MCF 10A (cell line): ENCODE results near the gene KLHL3. TPM values are rescaled to one million over a fixed set of nuclear protein-coding genes. Genes with fewer than 3 reads are reported as not detected.

Experiments used
- BruUV-seq: library from RNA; stranded (reverse); fragments of 400-500 nt; replicated peaks from 2 replicates; lab custom pipeline; 2021; lab: Mats Ljungman, UMichigan
- CTCF ChIA-PET: fragments of 300-600 bp; sonication (Branson Sonifier 250); formaldehyde crosslinking; extraction: SDS; loops from one replicate; lab custom pipeline; 2021; ENCODE audit warnings: antibody characterized with exemption, inconsistent platforms; lab: Yijun Ruan, JAX
- POLR2A ChIA-PET: fragments of 300-600, 350-650 bp; sonication (Branson Sonifier 250); formaldehyde crosslinking; extraction: SDS; loops from one replicate; lab custom pipeline; 2020; ENCODE audit warnings: antibody characterized with exemption, inconsistent platforms; lab: Yijun Ruan, JAX
- DNase-seq: peaks from one replicate; pipeline ENCODE4 v3.0.0-alpha.2; 2018; ENCODE audit not compliant: unreplicated experiment
- H3K27ac Mint-ChIP-seq: one replicate; pipeline ENCODE4 v1.8.0; 2022; ENCODE audit warnings: mild to moderate bottlenecking, low read depth, mixed read lengths; ENCODE audit not compliant: unreplicated experiment
- H3K27me3 Mint-ChIP-seq: one replicate; pipeline ENCODE4 v1.8.0; 2022; ENCODE audit warnings: mixed read lengths; ENCODE audit not compliant: insufficient read depth, unreplicated experiment
- H3K36me3 Mint-ChIP-seq: one replicate; pipeline ENCODE4 v1.8.0; 2022; ENCODE audit warnings: mild to moderate bottlenecking, moderate library complexity, mixed read lengths; ENCODE audit not compliant: insufficient read depth, unreplicated experiment
- H3K4me1 Mint-ChIP-seq: one replicate; pipeline ENCODE4 v1.8.0; 2022; ENCODE audit warnings: mixed read lengths; ENCODE audit not compliant: insufficient read depth, unreplicated experiment
- H3K4me3 Mint-ChIP-seq: one replicate; pipeline ENCODE4 v1.8.0; 2022; ENCODE audit warnings: mild to moderate bottlenecking, moderate library complexity, mixed read lengths; ENCODE audit not compliant: unreplicated experiment
- H3K9me3 Mint-ChIP-seq: one replicate; pipeline ENCODE4 v1.8.0; 2022; ENCODE audit warnings: mixed read lengths; ENCODE audit not compliant: unreplicated experiment
- intact Hi-C: fragments of 100-400 bp; cut with micrococcal nuclease; formaldehyde crosslinking; loops from 2 replicates; pipeline ENCODE4 v1.14.1; 2022
- total RNA-seq: library from RNA; stranded (reverse); gene quantifications from 2 replicates; pipeline ENCODE4 v1.2.3, GENCODE V29; 2022
- TF ChIP-seq, protein P1 (sequence below): fragments of 200-600 bp; IDR thresholded peaks from one replicate; pipeline ENCODE4 v1.8.0; 2022; ENCODE audit warnings: antibody characterized with exemption, mild to moderate bottlenecking; ENCODE audit not compliant: unreplicated experiment

KLHL3 gene
- total RNA-seq, 1 experiment from 2014 or later, result 0.49 TPM

DNA sequence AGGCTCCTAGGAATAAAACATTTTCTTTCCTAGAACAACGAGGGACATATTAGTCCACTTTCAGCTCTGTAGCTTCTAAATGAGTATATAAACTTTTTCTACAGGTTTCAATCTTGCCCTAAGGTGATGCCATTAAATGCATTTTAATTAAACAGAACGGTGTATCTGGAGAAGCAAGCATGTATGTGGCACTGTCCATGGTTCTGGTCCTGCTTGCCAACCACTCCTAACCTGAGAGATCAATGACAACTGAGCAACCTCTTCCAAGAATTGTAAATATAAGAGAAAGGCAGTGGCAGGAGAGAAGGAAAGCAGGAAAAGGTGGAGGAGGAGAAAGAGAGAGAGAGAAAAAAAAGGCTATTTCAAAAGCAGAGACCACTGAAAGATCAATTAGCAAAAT is 141.2 kb downstream of the KLHL3 start:
- H3K27me3 Mint-ChIP-seq, result peaks cover 83% of the 10 kb centered on the region
- peak; percentile 28 for DNase-seq
- CTCF ChIA-PET, result interaction anchor here (0.6 to 2.4 kb wide), 4 partner anchors 9 to 1295 kb away, joined by 3 to 6 read pairs (median 4); no protein-coding TSS in a partner anchor
- peaks cover 8% of the 10 kb centered on the region for H3K9me3 Mint-ChIP-seq
- BruUV-seq, result no TSS peak
- no peaks in the 10 kb centered on the region for H3K4me1 Mint-ChIP-seq
- TF ChIP-seq, protein P1, sequence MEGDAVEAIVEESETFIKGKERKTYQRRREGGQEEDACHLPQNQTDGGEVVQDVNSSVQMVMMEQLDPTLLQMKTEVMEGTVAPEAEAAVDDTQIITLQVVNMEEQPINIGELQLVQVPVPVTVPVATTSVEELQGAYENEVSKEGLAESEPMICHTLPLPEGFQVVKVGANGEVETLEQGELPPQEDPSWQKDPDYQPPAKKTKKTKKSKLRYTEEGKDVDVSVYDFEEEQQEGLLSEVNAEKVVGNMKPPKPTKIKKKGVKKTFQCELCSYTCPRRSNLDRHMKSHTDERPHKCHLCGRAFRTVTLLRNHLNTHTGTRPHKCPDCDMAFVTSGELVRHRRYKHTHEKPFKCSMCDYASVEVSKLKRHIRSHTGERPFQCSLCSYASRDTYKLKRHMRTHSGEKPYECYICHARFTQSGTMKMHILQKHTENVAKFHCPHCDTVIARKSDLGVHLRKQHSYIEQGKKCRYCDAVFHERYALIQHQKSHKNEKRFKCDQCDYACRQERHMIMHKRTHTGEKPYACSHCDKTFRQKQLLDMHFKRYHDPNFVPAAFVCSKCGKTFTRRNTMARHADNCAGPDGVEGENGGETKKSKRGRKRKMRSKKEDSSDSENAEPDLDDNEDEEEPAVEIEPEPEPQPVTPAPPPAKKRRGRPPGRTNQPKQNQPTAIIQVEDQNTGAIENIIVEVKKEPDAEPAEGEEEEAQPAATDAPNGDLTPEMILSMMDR, result no peak
- no peak overlapping the region for H3K4me3 Mint-ChIP-seq
- intact Hi-C loops, result no loop called here
- H3K27ac Mint-ChIP-seq, result no peak overlapping the region
- H3K36me3 Mint-ChIP-seq, result no peaks in the 10 kb centered on the region
- POLR2A ChIA-PET, result no interaction called here

DNA sequence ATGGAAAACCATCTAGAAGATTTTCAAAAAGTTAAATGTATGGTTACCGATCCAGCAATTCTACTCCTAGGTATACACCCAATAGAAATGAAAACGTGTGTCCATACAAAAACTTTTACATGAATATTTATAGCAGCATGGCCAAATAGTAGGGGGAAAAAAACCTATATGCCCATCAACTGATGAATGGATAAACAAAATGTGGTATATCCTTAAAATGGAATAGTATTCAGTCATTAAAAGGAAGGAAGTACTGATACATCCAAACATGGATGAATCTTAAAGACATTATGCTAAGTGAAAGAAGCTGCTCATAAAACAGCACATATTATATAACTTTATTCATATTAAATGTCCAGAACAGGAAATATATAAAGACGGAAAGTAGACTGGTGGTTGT is 143.6 kb downstream of the KLHL3 start:
- H3K27ac Mint-ChIP-seq, result no peak overlapping the region
- no TSS peak for BruUV-seq
- H3K27me3 Mint-ChIP-seq, result peaks cover 83% of the 10 kb centered on the region
- peaks cover 8% of the 10 kb centered on the region for H3K9me3 Mint-ChIP-seq
- H3K4me1 Mint-ChIP-seq, result no peaks in the 10 kb centered on the region
- CTCF ChIA-PET, result interaction anchor here (1.1 kb wide), 1 partner anchor 11 kb away, joined by 7 read pairs; no protein-coding TSS in a partner anchor
- no peak overlapping the region for H3K4me3 Mint-ChIP-seq
- DNase-seq, result no peak
- POLR2A ChIA-PET, result interaction anchor here (0.6 kb wide), 1 partner anchor 353 kb away, joined by 3 read pairs; no protein-coding TSS in a partner anchor
- TF ChIP-seq, protein P1, result no peak
- intact Hi-C loops, result no loop called here
- H3K36me3 Mint-ChIP-seq, result no peaks in the 10 kb centered on the region

DNA sequence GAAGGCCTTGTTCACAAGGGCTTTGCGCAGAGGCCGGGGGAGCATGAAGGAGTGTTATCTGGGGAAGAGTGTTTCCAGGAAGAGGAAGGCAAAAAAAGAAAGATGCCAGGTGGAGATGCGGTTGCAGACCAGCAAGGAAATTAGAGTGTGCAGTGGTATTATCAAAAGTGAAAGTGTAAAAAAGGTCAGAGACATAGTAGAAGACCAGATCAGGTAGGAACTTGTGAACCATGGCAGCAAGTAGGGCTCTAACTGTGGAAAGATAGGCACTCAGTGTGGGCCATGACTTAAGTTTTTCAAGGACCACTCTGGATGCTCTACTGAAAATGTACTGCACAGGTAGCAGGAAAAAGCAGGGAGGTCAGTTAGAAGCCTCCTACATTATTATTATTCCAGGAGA is 146.7 kb downstream of the KLHL3 start:
- H3K4me3 Mint-ChIP-seq, result no peak overlapping the region
- no peak overlapping the region for H3K27ac Mint-ChIP-seq
- CTCF ChIA-PET, result no interaction called here
- H3K9me3 Mint-ChIP-seq, result peaks cover 8% of the 10 kb centered on the region
- H3K36me3 Mint-ChIP-seq, result no peaks in the 10 kb centered on the region
- intact Hi-C loops, result no loop called here
- POLR2A ChIA-PET, result no interaction called here
- TF ChIP-seq, protein P1, result no peak
- H3K27me3 Mint-ChIP-seq, result peaks cover 59% of the 10 kb centered on the region
- no peak for DNase-seq
- BruUV-seq, result no TSS peak
- no peaks in the 10 kb centered on the region for H3K4me1 Mint-ChIP-seq

DNA sequence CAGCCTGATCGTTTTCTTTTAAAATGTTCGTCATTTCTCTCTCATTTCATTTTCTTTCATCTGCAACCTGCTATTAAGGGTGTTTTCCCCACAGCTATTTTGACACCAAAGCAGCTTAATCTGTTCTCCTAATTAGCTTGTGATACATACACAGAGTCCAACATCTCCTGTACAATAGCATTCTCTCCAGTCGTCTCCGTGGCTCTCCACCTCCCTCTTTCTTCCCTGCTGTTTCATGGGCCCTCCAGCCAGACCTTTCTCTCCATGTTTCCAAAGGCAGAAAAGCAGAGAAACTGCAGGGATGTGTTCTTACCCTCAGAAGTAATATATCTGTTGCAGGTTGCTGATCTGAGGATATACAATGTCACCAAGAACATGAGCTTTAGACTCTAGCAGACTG is 148.0 kb downstream of the KLHL3 start:
- Mint-ChIP-seq H3K4me1 (no peaks in the 10 kb centered on the region), H3K27ac (no peak overlapping the region), H3K9me3 (peaks cover 6% of the 10 kb centered on the region), H3K27me3 (peaks cover 47% of the 10 kb centered on the region), H3K4me3 (no peak overlapping the region), H3K36me3 (no peaks in the 10 kb centered on the region)
- intact Hi-C loops, result no loop called here
- BruUV-seq, result no TSS peak
- POLR2A ChIA-PET, result no interaction called here
- TF ChIP-seq, protein P1, result no peak
- CTCF ChIA-PET, result interaction anchor here (0.5 to 1.1 kb wide), 3 partner anchors 13 to 164 kb away, joined by 3 to 4 read pairs (median 4); no protein-coding TSS in a partner anchor
- no peak for DNase-seq
